ENCODE measurements around the gene ZNF746.

GRCh38 chr7:149529136-149529718, 31.6 kb upstream of the ZNF746 start:
- TF ChIP-seq CTCF (IDR thresholded peaks at IDR 0.05) (no peak), POLR2A (IDR thresholded peaks at IDR 0.05) (no peak)

Data from testis (tissue), 2 donors.